Ishikawa (cell line): ENCODE measurements around the gene CNTNAP2.

Experiments used
- CEBPB ChIP-seq: IDR thresholded peaks from 2 replicates; pipeline ENCODE4 v1.6.1; 2012
- EP300 ChIP-seq: IDR thresholded peaks from 2 replicates; pipeline ENCODE4 v1.6.1; 2012; ENCODE audit warnings: borderline replicate concordance
- TAF1 ChIP-seq: IDR thresholded peaks from 2 replicates; pipeline ENCODE4 v1.6.1; 2012; ENCODE audit warnings: low read depth, mild to moderate bottlenecking
- ZBTB7A ChIP-seq: IDR thresholded peaks from 2 replicates; pipeline ENCODE4 v1.6.1; 2012; ENCODE audit warnings: low read depth
- TF ChIP-seq, protein P1 (sequence below): IDR thresholded peaks from 2 replicates; pipeline ENCODE4 v1.6.1; 2012

DNA sequence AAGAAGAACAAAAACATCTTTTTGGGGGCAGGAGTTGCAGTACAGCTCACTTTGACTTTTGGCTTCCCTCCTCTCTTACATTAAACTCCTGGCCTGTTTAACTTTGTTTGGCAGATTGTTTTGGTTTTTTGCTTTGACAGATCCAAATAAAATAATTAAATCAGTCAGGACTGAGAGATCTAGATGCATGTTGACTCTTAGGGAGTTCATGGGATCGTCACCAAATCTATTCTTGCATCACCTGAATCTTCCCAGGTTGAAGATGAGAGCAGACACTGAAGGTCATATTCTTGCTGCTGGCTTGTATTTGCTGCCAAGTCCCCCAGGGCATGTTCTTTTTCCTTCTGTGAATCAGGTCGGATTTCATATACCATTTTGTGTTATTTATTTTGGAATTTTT, 759.4 kb downstream of the CNTNAP2 start:
- TF ChIP-seq EP300 (no peak), CEBPB (no peak), TAF1 (no peak), ZBTB7A (no peak)
- TF ChIP-seq, protein P1, sequence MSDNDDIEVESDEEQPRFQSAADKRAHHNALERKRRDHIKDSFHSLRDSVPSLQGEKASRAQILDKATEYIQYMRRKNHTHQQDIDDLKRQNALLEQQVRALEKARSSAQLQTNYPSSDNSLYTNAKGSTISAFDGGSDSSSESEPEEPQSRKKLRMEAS: no peak
